SU-DHL-6 (cell line): Measurements from ENCODE around the gene RPS6KA2.
"Not testable (repeated sequence)": the region's sequence is repeated elsewhere in the genome, so short reads cannot be mapped to it uniquely, and the experiment has no call there.

ENCODE experiments used
- H2AFZ ChIP-seq: fragments of 200-600 bp; sonication (generic); 2 replicates; pipeline ENCODE4 v1.6.1; 2014; ENCODE audit warnings: low read depth, mild to moderate bottlenecking, moderate library complexity, mixed read lengths, antibody characterized with exemption, low read length; ENCODE audit not compliant: severe bottlenecking
- H3F3A ChIP-seq: fragments of 200-600 bp; shearing (Covaris generic); 2 replicates; pipeline ENCODE4 v1.6.0; 2016; ENCODE audit warnings: antibody characterized with exemption, mild to moderate bottlenecking; ENCODE audit not compliant: insufficient read depth
- H3K27ac ChIP-seq: fragments of 200-600 bp; sonication (generic); 2 replicates; pipeline ENCODE4 v1.5.1; 2016; ENCODE audit warnings: low read depth, mild to moderate bottlenecking, low read length, moderate library complexity, mixed read lengths
- H3K27me3 ChIP-seq: fragments of 200-600 bp; sonication (generic), shearing (Covaris generic); 2 replicates; pipeline ENCODE4 v1.6.0; 2014; ENCODE audit warnings: mild to moderate bottlenecking, low read length
- H3K36me3 ChIP-seq: fragments of 200-600 bp; sonication (generic); 2 replicates; pipeline ENCODE4 v1.6.1; 2014; ENCODE audit warnings: mild to moderate bottlenecking, low read length, mixed read lengths
- H3K4me2 ChIP-seq: fragments of 300-600, 200-600 bp; shearing (Covaris generic), sonication (generic); 2 replicates; pipeline ENCODE4 v1.6.0; 2014; ENCODE audit warnings: low read length, low read depth, mild to moderate bottlenecking; ENCODE audit not compliant: poor library complexity, severe bottlenecking
- H3K4me3 ChIP-seq: fragments of 200-600 bp; sonication (generic); 2 replicates; pipeline ENCODE4 v1.5.1; 2014; ENCODE audit warnings: antibody characterized with exemption, low read length, mild to moderate bottlenecking, mixed read lengths; ENCODE audit not compliant: insufficient read depth, poor library complexity, severe bottlenecking
- H3K79me2 ChIP-seq: fragments of 200-600 bp; sonication (generic); 2 replicates; pipeline ENCODE4 v1.6.1; 2014; ENCODE audit warnings: mild to moderate bottlenecking, low read length, moderate library complexity; ENCODE audit not compliant: insufficient read depth
- H3K9ac ChIP-seq: fragments of 200-600 bp; sonication (generic); 2 replicates; pipeline ENCODE4 v1.7.0; 2014; ENCODE audit warnings: mild to moderate bottlenecking, low read length
- H3K9me2 ChIP-seq: fragments of 200-600 bp; sonication (generic); replicated peaks from 2 replicates; pipeline ENCODE4 v1.6.1; 2014; ENCODE audit warnings: low read length; ENCODE audit not compliant: insufficient read depth
- H3K9me3 ChIP-seq: fragments of 200-600 bp; sonication (generic); 2 replicates; pipeline ENCODE4 v1.6.1; 2014; ENCODE audit warnings: low read length, mixed read lengths; ENCODE audit not compliant: insufficient read depth
- H4K20me1 ChIP-seq: fragments of 200-600 bp; sonication (generic); 2 replicates; pipeline ENCODE4 v1.6.1; 2014; ENCODE audit warnings: low read depth, mild to moderate bottlenecking, antibody characterized with exemption, low read length, moderate library complexity, mixed read lengths
- EZH2phosphoT487 ChIP-seq: fragments of 200-600 bp; sonication (generic), shearing (Covaris generic); conservative IDR thresholded peaks from 2 replicates; pipeline ENCODE4 v1.6.1; 2018; ENCODE audit warnings: mild to moderate bottlenecking, antibody characterized with exemption, low read length, moderate library complexity, mixed read lengths
- TF ChIP-seq, protein P1 (sequence below): fragments of 200-600 bp; sonication (generic); IDR thresholded peaks from one replicate; pipeline ENCODE4 v1.5.1; 2017; ENCODE audit warnings: antibody characterized with exemption, mild to moderate bottlenecking, low read length, moderate library complexity; ENCODE audit not compliant: insufficient read depth, poor library complexity, severe bottlenecking

Gene RPS6KA2

DNA sequence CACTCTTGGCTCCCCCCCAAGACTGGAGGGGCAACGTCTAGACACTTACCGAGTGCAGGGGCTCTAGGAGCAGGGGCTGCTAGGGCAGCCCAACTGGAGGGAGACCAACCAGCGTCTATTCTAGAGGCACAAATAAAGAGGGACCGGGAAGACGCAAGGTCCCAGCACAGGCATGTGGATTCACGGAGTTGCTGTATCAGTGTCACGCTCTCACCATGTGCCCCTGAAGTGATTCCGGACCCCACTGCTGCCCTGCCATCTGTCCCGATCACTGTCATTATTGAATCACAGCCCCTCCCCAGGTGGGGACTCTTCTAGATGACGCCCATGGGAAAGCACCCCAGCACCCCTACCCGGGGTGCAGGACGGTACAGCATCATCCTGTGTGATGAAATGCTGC lies 94.7 kb downstream of the RPS6KA2 start:
- Histone ChIP-seq H3K79me2 (no peaks in the 10 kb centered on the region), H3K27me3 (no peaks in the 10 kb centered on the region), H3F3A (no peaks in the 10 kb centered on the region), H2AFZ (no peak overlapping the region), H3K36me3 (no peaks in the 10 kb centered on the region), H4K20me1 (no peaks in the 10 kb centered on the region), H3K4me2 (no peak overlapping the region), H3K9me2 (no peaks in the 10 kb centered on the region), H3K4me3 (no peak overlapping the region), H3K27ac (no peak overlapping the region), H3K9ac (no peak overlapping the region), H3K9me3 (no peaks in the 10 kb centered on the region)
- TF ChIP-seq, protein P1, sequence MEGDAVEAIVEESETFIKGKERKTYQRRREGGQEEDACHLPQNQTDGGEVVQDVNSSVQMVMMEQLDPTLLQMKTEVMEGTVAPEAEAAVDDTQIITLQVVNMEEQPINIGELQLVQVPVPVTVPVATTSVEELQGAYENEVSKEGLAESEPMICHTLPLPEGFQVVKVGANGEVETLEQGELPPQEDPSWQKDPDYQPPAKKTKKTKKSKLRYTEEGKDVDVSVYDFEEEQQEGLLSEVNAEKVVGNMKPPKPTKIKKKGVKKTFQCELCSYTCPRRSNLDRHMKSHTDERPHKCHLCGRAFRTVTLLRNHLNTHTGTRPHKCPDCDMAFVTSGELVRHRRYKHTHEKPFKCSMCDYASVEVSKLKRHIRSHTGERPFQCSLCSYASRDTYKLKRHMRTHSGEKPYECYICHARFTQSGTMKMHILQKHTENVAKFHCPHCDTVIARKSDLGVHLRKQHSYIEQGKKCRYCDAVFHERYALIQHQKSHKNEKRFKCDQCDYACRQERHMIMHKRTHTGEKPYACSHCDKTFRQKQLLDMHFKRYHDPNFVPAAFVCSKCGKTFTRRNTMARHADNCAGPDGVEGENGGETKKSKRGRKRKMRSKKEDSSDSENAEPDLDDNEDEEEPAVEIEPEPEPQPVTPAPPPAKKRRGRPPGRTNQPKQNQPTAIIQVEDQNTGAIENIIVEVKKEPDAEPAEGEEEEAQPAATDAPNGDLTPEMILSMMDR = no peak
- TF ChIP-seq EZH2phosphoT487 = no peak

DNA sequence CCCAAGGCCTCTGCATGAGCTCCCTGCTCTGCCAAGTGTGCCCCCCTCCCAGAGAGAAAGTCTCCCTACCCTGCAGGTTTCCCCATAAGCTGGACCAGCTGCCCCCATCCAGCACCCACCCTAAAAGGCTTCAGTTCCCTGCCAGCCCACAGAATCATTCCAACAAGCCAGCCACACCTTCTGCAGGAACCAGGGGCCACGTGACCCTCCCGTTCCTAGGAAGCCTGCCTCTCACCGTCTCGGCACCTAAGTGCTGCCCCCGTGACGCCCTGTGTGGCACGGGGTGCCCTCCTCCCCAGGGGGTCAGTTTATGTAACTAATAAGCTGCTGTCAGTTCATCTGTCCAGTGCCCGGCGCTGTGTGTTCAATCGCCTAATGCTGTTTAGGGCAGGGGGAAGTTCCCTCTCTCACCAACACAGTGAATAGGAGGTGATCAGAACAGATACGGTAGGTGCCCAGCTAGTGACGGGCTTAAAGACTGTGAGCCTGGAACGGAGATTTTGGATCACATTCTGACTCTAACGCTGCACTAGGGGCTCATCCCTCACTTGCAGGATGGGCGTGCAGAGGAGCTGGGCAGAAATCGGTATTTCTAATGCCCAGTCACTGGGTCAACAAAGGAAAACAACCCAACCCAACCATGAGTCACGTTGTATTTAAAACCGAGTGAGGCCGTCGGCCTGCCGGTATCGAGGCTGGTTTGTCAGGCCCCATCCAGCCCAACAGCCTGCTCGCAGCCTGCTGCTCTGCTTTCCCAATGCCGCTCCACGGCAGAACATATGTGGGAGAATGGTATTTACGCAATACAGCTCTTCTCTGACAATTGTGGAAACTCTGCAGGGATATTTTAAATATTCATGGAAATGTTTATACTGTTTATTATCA lies 96.6 kb downstream of the RPS6KA2 start:
- Histone ChIP-seq H3K4me3 (no peak overlapping the region), H3F3A (no peaks in the 10 kb centered on the region), H2AFZ (no peak overlapping the region), H3K9me3 (no peaks in the 10 kb centered on the region), H4K20me1 (no peaks in the 10 kb centered on the region), H3K36me3 (no peaks in the 10 kb centered on the region), H3K4me2 (no peak overlapping the region), H3K79me2 (no peaks in the 10 kb centered on the region), H3K9me2 (no peaks in the 10 kb centered on the region), H3K27ac (no peak overlapping the region), H3K9ac (no peak overlapping the region), H3K27me3 (no peaks in the 10 kb centered on the region)
- TF ChIP-seq EZH2phosphoT487 = no peak
- TF ChIP-seq, protein P1 = no peak

DNA sequence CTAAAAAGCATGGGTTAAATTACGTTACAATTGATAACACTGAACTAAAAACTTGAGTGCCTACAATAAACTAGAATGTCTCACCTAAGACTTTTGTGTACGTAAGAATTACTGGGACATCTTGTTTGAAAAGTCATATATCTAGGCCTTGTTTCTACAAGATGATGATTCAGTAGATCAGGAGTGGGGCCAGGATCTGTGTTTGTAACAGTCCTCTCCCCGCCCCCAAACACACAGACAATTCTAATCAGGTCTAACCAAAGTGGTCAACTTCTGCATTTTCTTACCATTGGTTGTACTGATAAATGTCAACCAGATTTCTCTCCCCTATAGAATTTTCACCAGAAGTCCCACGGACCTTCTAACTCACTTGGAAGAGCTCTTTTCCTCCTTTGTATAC lies 97.5 kb downstream of the RPS6KA2 start:
- Histone ChIP-seq H3K27ac (no peak overlapping the region), H3K36me3 (no peaks in the 10 kb centered on the region), H3K79me2 (no peaks in the 10 kb centered on the region), H4K20me1 (no peaks in the 10 kb centered on the region), H3F3A (no peaks in the 10 kb centered on the region), H3K27me3 (no peaks in the 10 kb centered on the region), H3K4me3 (no peak overlapping the region), H3K9me3 (no peaks in the 10 kb centered on the region), H3K9ac (no peak overlapping the region), H3K4me2 (no peak overlapping the region), H2AFZ (no peak overlapping the region), H3K9me2 (no peaks in the 10 kb centered on the region)
- TF ChIP-seq, protein P1 = no peak
- no peak for TF ChIP-seq EZH2phosphoT487

DNA sequence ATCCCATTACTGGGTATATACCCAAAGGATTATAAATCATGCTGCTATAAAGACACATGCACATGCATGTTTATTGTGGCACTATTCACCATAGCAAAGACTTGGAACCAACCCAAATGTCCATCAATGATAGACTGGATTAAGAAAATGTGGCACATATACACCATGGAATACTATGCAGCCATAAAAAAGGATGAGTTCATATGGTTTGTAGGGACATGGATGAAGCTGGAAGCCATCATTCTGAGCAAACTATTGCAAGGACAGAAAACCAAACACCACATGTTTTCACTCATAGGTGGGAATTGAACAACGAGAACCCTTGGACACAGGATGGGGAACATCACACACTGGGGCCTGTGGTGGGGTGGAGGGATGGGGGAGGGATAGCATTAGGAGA lies 98.0 kb downstream of the RPS6KA2 start:
- H3K27me3 ChIP-seq, H3K9me2 ChIP-seq, H3K4me2 ChIP-seq, H3K4me3 ChIP-seq, H3K9ac ChIP-seq, H3K27ac ChIP-seq, H3F3A ChIP-seq, H3K79me2 ChIP-seq, H2AFZ ChIP-seq, H3K9me3 ChIP-seq, H4K20me1 ChIP-seq, H3K36me3 ChIP-seq: not testable (repeated sequence)
